Caco-2 (cell line): ENCODE results near the gene CD163. TPM values are rescaled to one million over a fixed set of nuclear protein-coding genes. Genes with fewer than 3 reads are reported as not detected.
A peak's percentile ranks its signal among the peaks of the same experiment; 100 is the strongest.

Experiments
- BruUV-seq: library from RNA; stranded (reverse); fragments of 400-500 nt; replicated peaks from 2 replicates; lab custom pipeline; 2021; lab: Mats Ljungman, UMichigan
- CTCF ChIA-PET: fragments of 300-600 bp; sonication (Branson Sonifier 250); formaldehyde crosslinking; loops from one replicate; lab custom pipeline; 2022; ENCODE audit warnings: antibody characterized with exemption; lab: Charles Lee
- POLR2A ChIA-PET: fragments of 300-600 bp; sonication (Branson Sonifier 250); formaldehyde crosslinking; loops from one replicate; lab custom pipeline; 2022; ENCODE audit warnings: antibody characterized with exemption; lab: Charles Lee
- DNase-seq, 2 experiments: peaks; one replicate each; pipeline versions ENCODE4 v3.0.0 to v3.0.0-alpha.2; 2020 to 2022
- H3K27me3 ChIP-seq: replicated peaks from 2 replicates; pipeline ENCODE4 v1.6.0; 2011; ENCODE audit warnings: low read length; ENCODE audit not compliant: control insufficient read depth, insufficient read depth
- H3K36me3 ChIP-seq: 2 replicates; pipeline ENCODE4 v1.5.1; 2011; ENCODE audit warnings: low read length; ENCODE audit not compliant: control insufficient read depth, insufficient read depth
- H3K4me1 ChIP-seq: fragments of 250-450 bp; sonication (Bioruptor Pico); 2 replicates; pipeline ENCODE4 v1.5.1; 2020; ENCODE audit warnings: mild to moderate bottlenecking
- H3K4me3 ChIP-seq: 2 replicates; pipeline ENCODE4 v1.5.1; 2011; ENCODE audit warnings: low read depth, mild to moderate bottlenecking, control low read depth, low read length
- H3K9me3 ChIP-seq: fragments of 250-450 bp; sonication (Bioruptor Pico); 2 replicates; pipeline ENCODE4 v1.5.1; 2020; ENCODE audit warnings: mild to moderate bottlenecking, moderate library complexity
- H3K27ac Mint-ChIP-seq: one replicate; pipeline ENCODE4 v1.8.0; 2022; ENCODE audit warnings: mixed read lengths; ENCODE audit not compliant: unreplicated experiment
- H3K27me3 Mint-ChIP-seq: one replicate; pipeline ENCODE4 v1.8.0; 2022; ENCODE audit warnings: mixed read lengths; ENCODE audit not compliant: insufficient read depth, unreplicated experiment
- H3K36me3 Mint-ChIP-seq: one replicate; pipeline ENCODE4 v1.8.0; 2022; ENCODE audit warnings: mild to moderate bottlenecking, mixed read lengths; ENCODE audit not compliant: insufficient read depth, unreplicated experiment
- H3K4me1 Mint-ChIP-seq: one replicate; pipeline ENCODE4 v1.8.0; 2022; ENCODE audit warnings: low read depth, mixed read lengths; ENCODE audit not compliant: unreplicated experiment
- H3K4me3 Mint-ChIP-seq: one replicate; pipeline ENCODE4 v1.8.0; 2022; ENCODE audit warnings: mild to moderate bottlenecking, moderate library complexity, mixed read lengths; ENCODE audit not compliant: unreplicated experiment
- H3K9me3 Mint-ChIP-seq: one replicate; pipeline ENCODE4 v1.8.0; 2022; ENCODE audit warnings: mixed read lengths; ENCODE audit not compliant: unreplicated experiment
- intact Hi-C: fragments of 100-400 bp; cut with micrococcal nuclease; formaldehyde crosslinking; loops from one replicate; pipeline ENCODE4 v1.10.0; 2022; ENCODE audit not compliant: unreplicated experiment
- total RNA-seq: library from RNA; stranded (reverse); gene quantifications from 2 replicates; pipeline ENCODE4 v1.2.3, GENCODE V29; 2022
- TF ChIP-seq, protein P1 (sequence below), 2 experiments: fragments of 200-600 bp in 1 of 2; IDR thresholded peaks; 1 replicate in 1 of 2; 2 replicates in 1 of 2; pipeline versions ENCODE4 v1.5.1 to v1.8.0; 2011 to 2022; ENCODE audit warnings: antibody characterized with exemption in 1 of 2, control low read depth in 1 of 2, inconsistent platforms in 1 of 2, low read depth in 1 of 2, low read length in 1 of 2, mild to moderate bottlenecking in 1 of 2, moderate library complexity in 1 of 2; ENCODE audit not compliant: insufficient read depth in 1 of 2, severe bottlenecking in 1 of 2, unreplicated experiment in 1 of 2

CD163 gene
- total RNA-seq, 1 experiment from 2014 or later: 0.20 TPM

DNA sequence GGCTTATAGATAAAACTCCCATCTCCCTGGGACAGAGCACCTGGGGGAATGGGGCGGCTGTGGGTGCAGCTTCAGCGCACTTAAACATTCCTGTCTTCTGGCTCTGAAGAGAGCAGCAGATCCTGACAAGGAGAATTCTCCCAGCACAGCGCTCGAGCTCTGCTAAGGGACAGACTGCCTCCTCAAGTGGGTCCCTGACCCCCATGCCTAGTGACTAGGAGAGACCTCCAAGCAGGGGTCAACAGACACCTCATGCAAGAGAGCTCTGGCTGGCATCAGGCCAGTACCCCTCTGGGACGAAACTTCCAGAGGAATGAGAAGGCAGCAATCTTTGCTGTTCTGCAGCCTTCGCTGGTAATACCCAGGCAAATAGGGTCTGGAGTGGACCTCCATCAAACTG lies 31.5 kb downstream of the CD163 start:
- Mint-ChIP-seq H3K9me3 (peaks cover 28% of the 10 kb centered on the region), H3K36me3 (no peaks in the 10 kb centered on the region), H3K27ac (no peak overlapping the region), H3K4me1 (no peaks in the 10 kb centered on the region), H3K27me3 (peaks cover 19% of the 10 kb centered on the region), H3K4me3 (no peak overlapping the region)
- no peak for DNase-seq
- Histone ChIP-seq H3K36me3 (no peaks in the 10 kb centered on the region), H3K9me3 (peaks cover under 1% of the 10 kb centered on the region; the same call in 1 of the 2 replicates), H3K27me3 (no peaks in the 10 kb centered on the region), H3K4me1 (no peaks in the 10 kb centered on the region), H3K4me3 (no peak overlapping the region)
- BruUV-seq: no TSS peak
- TF ChIP-seq, protein P1, sequence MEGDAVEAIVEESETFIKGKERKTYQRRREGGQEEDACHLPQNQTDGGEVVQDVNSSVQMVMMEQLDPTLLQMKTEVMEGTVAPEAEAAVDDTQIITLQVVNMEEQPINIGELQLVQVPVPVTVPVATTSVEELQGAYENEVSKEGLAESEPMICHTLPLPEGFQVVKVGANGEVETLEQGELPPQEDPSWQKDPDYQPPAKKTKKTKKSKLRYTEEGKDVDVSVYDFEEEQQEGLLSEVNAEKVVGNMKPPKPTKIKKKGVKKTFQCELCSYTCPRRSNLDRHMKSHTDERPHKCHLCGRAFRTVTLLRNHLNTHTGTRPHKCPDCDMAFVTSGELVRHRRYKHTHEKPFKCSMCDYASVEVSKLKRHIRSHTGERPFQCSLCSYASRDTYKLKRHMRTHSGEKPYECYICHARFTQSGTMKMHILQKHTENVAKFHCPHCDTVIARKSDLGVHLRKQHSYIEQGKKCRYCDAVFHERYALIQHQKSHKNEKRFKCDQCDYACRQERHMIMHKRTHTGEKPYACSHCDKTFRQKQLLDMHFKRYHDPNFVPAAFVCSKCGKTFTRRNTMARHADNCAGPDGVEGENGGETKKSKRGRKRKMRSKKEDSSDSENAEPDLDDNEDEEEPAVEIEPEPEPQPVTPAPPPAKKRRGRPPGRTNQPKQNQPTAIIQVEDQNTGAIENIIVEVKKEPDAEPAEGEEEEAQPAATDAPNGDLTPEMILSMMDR (IDR thresholded peaks at IDR 0.05; ENCODE audit: insufficient read depth in 1 of 2, low read depth in 1 of 2, low read length in 1 of 2, severe bottlenecking in 1 of 2, unreplicated experiment in 1 of 2): no peak
- intact Hi-C loops: no loop called here
- POLR2A ChIA-PET: no interaction called here
- CTCF ChIA-PET: no interaction called here

GRCh38 chr12:7460375-7461259 lies 43.0 kb downstream of the CD163 start:
- peak; percentile 64 to 82 for DNase-seq
- H3K36me3 Mint-ChIP-seq: no peaks in the 10 kb centered on the region
- intact Hi-C loops: loop anchor here (1.0 to 5.0 kb wide), 5 partner anchors 86 to 318 kb away; no protein-coding TSS in a partner anchor
- CTCF ChIA-PET: no interaction called here
- Histone ChIP-seq H3K27me3 (no peaks in the 10 kb centered on the region), H3K4me1 (no peaks in the 10 kb centered on the region), H3K9me3 (no peaks in the 10 kb centered on the region), H3K4me3 (no peak overlapping the region), H3K36me3 (no peaks in the 10 kb centered on the region)
- no peak overlapping the region for H3K27ac Mint-ChIP-seq
- POLR2A ChIA-PET: no interaction called here
- BruUV-seq: no TSS peak
- peaks cover 4% of the 10 kb centered on the region for H3K27me3 Mint-ChIP-seq
- no peaks in the 10 kb centered on the region for H3K9me3 Mint-ChIP-seq
- no peak overlapping the region for H3K4me3 Mint-ChIP-seq
- H3K4me1 Mint-ChIP-seq: no peaks in the 10 kb centered on the region
- TF ChIP-seq, protein P1 (IDR thresholded peaks at IDR 0.05; ENCODE audit: insufficient read depth in 1 of 2, low read depth in 1 of 2, low read length in 1 of 2, severe bottlenecking in 1 of 2, unreplicated experiment in 1 of 2): peak; percentile 98 to 99

- no peaks in the 10 kb centered on the region for H3K36me3 Mint-ChIP-seq
- CTCF ChIA-PET: no interaction called here
Measured at GRCh38 chr12:7459973-7460372, 43.6 kb downstream of the CD163 start.

More at GRCh38 chr12:7459973-7460372, 43.6 kb downstream of the CD163 start:
- Mint-ChIP-seq H3K27me3 (peaks cover 3% of the 10 kb centered on the region), H3K4me3 (no peak overlapping the region), H3K9me3 (no peaks in the 10 kb centered on the region), H3K4me1 (no peaks in the 10 kb centered on the region), H3K27ac (no peak overlapping the region)
- intact Hi-C loops: loop anchor here (1.0 to 5.0 kb wide), 5 partner anchors 86 to 318 kb away; no protein-coding TSS in a partner anchor
- Histone ChIP-seq H3K27me3 (no peaks in the 10 kb centered on the region), H3K36me3 (no peaks in the 10 kb centered on the region), H3K9me3 (no peaks in the 10 kb centered on the region), H3K4me3 (no peak overlapping the region), H3K4me1 (no peaks in the 10 kb centered on the region)
- POLR2A ChIA-PET: no interaction called here
- no peak for DNase-seq
- TF ChIP-seq, protein P1 (IDR thresholded peaks at IDR 0.05; ENCODE audit: insufficient read depth in 1 of 2, low read depth in 1 of 2, low read length in 1 of 2, severe bottlenecking in 1 of 2, unreplicated experiment in 1 of 2): no peak
- BruUV-seq: no TSS peak
